Measurements from ENCODE around the gene ZCWPW1.
"Not testable (repeated sequence)": the region's sequence is repeated elsewhere in the genome, so short reads cannot be mapped to it uniquely, and the experiment has no call there.

The ZCWPW1 gene

GRCh38 chr7:100398239-100398638 lies 30.3 kb downstream of the ZCWPW1 start:
- no peak for DNase-seq

DNA sequence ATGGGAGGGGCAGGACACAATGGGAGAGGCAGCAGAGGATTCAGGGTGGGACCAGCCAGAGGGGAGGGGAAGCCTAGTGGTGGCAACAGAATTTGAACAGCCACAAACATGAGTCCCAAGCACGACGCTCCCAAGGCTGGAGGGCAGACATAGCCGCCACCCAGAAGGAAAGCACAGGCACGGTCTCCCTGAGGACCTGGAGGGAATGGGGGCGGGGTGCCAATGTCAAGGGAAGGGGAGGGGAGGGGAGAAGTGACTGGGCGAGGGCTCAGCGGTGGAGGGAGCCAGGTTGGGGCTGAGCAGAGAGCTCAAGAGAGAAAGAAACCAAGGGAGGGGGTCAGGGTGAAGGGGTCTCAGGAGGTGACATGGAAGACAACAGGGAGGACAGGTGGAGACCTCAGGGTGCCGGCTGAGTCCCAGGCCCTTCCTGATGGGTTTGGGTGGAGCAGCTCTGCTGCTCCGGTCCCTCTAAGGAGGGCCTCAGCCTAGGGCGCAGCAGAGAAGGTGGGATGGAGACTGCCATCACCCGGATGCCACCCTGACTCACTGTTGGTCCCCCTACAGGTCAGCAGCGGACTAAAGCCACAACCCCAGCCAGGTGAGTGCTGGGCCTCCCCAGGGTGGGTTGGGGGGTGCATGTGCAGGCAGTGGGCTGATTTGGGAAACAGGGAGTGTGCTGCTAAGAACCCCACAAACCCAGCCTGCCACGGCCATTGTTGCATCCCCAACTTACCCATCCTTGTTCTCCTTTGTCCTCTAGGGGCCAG lies 31.0 kb downstream of the ZCWPW1 start:
- DNase-seq: no peak

GRCh38 chr7:100396421-100396982 lies 32.0 kb downstream of the ZCWPW1 start:
- no peak for DNase-seq

GRCh38 chr7:100394077-100394476 lies 34.4 kb downstream of the ZCWPW1 start:
- no peak for DNase-seq

GRCh38 chr7:100393233-100393905 lies 35.1 kb downstream of the ZCWPW1 start:
- no peak for DNase-seq

DNA sequence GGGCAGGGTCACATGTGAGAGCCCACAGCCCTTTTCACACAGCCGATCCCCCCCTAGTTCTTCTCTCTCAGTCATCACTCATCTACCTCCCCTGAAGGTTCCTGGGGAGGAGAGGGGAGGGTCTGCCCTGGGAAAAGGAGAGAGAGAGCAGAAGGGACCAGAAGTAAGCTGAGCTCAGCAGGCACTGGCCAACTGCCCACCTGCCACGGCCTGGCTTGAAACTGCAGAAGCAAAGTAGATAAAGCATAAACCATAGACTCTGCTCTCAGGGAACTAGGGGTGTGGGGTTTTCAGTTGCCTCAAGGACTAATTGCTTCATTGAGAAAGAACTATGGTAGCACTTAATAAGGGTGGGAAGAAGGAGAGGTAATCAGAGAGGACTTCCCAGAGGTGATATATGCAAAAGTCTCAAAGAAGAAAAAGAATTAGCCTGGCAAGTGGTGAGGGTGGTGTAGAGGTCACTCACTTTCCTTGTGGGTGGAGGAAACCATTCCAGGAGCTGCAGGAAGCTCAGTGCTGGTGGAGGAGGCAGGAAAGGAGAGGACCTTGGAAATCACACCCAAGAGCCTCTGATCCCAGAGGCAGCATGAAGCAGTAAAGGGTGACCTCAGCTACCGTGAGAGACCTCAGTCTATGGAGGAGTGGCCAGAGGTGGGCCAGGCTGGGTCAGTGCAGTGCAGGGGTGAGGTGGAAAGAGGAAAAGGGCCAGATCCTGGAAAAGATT lies 38.1 kb downstream of the ZCWPW1 start:
- DNase-seq: no peak

DNA sequence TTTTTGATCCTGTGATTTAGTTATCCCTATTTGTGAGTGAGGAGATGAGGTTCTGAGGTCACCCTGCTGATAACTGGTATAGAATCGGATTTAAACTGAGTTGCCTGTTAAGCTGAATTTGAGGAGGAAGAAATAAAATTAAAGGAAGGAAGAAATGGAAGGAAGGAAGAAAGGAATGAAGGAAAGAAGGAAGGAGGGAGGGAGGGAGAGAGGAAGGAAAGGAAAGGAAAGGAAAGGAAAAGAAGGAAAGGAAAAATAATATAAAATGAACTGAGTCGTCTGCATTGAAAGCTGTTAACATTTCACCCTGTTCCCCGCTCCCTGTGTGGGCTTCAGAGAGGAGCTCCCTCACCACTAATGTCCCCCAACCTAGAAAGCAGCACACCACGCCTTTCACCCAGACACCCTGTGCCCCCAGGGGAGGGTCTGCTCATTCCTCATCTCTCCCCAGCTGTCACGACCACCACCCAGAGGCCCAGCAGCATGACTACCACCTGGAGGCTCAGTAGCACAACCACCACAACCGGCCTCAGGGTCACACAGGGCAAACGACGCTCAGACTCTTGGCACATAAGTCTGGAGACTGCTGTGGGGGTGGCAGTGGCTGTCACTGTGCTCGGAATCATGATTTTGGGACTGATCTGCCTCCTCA lies 38.9 kb downstream of the ZCWPW1 start:
- DNase-seq: no peak

GRCh38 chr7:100387695-100388094 lies 40.8 kb downstream of the ZCWPW1 start:
- DNase-seq: no peak

GRCh38 chr7:100386940-100387339 lies 41.6 kb downstream of the ZCWPW1 start:
- DNase-seq: no peak

- DNase-seq: no peak
Measured at GRCh38 chr7:100384628-100385294, 43.7 kb downstream of the ZCWPW1 start.

DNA sequence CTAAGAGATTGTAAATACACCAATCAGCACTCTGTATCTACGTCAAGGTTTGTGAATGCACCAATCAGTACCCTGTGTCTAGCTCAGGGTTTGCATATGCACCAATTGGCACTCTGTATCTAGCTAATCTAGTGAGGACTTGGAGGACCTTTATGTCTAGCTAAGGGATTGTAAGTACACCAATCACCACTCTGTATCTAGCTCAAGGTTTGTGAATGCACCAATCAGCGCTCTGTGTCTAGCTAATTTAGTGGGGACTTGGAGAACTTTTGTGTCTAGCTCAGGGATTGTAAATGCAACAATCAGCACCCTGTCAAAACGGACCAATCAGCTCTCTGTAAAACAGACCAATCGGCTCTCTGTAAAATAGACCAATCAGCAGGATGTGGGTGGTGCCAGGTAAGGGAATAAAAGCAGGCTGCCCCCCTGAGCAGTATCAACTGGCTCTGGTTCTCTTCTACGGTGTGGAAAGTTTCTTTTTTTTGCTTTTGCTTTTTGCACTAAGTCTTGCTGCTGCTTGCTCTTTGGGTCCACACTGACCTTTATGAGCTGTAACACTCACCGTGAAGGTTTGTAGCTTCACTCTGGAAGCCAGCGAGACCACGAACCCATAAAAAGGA lies 46.2 kb downstream of the ZCWPW1 start:
- not testable (repeated sequence) for DNase-seq

DNA sequence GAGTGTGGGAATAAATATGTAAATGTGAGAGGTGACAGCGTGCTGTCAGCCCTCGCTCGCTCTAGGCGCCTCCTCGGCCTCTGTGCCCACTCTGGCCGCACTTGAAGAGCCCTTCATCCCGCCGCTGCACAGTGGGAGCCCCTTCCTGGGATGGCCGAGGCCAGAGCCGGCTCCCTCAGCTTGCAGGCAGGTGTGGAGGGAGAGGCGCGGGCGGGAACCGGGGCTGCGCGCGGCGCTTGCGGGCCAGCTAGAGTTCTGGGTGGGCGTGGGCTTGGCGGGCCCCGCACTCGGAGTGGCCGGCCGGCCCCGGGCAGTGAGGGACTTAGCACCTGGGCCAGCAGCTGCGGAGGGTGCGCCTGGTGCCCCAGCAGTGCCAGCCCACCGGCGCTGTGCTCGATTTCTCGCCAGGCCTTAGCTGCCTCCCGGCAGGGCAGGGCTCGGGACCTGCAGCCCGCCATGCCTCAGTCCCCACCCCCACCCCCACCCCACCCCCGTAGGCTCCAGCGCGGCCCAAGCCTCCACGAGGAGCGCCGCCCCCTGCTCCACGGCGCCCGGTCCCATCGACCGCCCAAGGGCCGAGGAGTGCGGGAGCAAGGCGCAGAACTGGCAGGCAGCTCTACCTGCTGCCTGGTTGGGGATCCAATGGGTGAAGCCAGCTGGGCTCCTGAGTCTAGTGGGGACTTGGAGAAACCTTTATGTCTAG lies 46.8 kb downstream of the ZCWPW1 start:
- not testable (repeated sequence) for DNase-seq

- no peak for DNase-seq
Measured at GRCh38 chr7:100380196-100380595, 48.3 kb downstream of the ZCWPW1 start.

DNA sequence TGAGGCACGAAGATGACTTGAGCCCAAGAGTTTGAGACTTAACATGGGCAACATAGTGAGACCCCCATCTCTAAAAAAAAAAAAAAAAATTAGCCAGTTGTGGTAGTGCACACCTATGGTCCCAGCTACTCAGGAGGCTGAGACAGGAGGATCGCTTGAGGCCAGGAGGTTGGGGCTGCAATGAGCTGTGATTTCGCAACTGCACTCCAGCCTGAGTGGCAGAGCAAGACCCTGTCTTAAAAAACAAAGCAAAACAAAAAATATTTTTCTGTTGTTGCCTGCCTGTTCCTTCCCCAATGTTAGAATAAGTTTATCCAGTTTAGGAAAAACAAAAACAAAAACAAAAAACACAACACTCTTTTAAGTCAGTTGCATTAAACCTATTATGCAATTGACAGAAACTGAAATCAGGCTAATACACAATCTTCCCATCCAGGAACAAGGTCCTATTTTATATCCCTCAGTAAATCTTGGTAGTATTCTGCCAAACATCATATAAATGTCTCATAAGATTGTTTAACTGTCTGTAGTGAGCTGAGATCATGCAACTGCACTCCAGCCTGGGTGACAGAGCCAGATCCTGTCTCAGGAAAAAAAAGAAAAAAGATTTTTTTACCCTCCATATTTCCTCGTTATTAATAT lies 50.3 kb downstream of the ZCWPW1 start:
- DNase-seq: no peak

GRCh38 chr7:100376066-100376465 lies 52.4 kb downstream of the ZCWPW1 start:
- DNase-seq: no peak

GRCh38 chr7:100374601-100375000 lies 53.9 kb downstream of the ZCWPW1 start:
- DNase-seq: peak; percentile 2

DNA sequence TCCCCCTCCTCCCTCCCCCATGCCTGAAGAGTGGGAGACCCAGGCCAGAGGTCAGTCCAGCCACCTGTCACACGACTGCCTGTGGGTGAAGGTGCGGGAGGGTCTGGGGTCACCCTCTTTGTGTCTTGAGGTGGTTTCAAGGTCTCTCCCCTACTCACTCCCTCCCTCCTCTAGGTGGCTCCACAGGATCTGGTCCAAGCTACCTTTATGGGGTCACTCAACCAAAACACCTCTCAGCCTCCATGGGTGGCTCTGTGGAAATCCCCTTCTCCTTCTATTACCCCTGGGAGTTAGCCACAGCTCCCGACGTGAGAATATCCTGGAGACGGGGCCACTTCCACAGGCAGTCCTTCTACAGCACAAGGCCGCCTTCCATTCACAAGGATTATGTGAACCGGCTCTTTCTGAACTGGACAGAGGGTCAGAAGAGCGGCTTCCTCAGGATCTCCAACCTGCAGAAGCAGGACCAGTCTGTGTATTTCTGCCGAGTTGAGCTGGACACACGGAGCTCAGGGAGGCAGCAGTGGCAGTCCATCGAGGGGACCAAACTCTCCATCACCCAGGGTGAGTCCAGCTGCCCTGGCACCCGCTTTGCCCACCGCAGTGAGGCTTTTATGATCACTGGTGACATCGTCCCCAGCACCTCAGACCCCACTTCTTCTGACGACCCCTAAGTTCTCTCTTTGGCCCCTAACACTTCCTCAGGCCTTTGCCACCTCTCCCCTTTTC lies 54.5 kb downstream of the ZCWPW1 start:
- peak; percentile 8 for DNase-seq

DNA sequence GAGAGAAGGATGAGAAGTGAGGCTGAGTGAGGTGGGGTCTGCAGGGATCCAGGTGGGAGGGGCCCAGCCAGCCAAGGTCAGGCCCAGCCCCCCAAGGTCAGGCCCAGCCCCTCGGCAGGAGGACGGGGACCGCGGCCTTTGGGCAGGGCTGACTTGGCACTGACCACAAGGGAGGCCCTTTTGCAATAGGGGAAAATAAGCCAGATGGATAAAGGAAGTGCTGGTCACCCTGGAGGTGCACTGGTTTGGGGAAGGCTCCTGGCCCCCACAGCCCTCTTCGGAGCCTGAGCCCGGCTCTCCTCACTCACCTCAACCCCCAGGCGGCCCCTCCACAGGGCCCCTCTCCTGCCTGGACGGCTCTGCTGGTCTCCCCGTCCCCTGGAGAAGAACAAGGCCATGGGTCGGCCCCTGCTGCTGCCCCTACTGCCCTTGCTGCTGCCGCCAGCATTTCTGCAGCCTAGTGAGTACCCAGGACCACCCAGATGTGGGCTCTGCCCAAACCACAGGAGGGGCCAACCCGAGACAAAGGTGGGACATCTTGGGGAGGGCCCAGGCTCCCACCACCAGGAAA lies 55.2 kb downstream of the ZCWPW1 start, which contains the start of gene PILRA:
TSS of gene PILRA (plus strand) at position 227 of the 571 bp plus-strand sequence. CDS start at position 397, 170 bp downstream.
- no peak for DNase-seq

DNA sequence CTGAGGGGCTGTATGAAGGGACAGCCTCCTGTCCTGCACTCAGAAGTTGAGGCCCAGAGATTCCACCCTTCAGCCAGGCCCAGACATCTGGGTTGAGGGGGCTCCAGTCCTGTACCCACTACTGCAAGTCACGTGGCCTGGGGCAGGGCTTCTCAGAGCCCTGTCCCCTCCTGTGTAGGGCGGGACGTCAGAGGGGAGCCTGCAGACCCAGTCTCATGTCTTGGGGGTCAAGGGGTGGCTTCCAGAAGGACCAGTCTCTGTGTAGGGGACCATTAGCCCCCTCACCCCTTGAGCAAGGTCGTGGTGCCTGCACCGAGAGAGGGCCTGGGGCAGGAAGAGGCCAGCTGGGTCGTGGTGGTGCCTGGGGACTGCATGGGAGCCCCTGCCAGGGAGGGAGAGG lies 55.8 kb downstream of the ZCWPW1 start:
- DNase-seq: no peak
